NCI-H2227 (cell line): ENCODE results near the gene MRPL51.

Source experiments
- DNase-seq: peaks from one replicate; lab custom pipeline; 2025; ENCODE audit not compliant: unreplicated experiment; lab: John Stamatoyannopoulos, UW

Gene MRPL51

DNA sequence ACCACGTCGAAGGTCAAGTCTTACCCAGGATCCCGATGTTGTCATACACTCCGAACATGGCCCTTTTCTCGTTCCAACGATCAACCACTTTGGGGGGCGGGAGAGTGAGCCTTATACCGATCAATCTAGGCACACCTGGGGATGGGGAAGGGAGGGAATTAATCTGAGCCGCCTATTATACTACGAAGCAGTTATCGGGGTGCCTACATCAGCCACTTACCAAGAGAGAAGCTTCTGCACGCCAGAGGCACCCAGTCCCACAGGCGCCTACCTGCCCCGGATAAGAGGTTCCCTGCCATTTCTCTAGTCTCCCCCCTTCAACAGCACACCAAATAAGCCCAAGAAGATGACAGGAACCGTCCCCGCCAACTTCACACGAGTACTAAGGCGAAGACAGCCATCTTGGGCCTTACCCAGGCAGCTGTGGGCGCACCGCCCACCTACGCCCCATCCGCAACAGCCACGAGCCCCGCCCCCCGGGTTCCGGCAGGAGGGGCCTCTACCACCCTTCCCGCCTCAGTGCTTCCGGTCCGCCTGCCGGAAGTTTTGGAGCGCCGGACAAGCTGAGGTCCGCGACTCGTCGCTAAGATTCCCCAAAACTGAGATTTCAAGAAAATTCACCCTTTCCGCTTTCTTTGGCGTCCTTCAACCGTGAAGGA lies at the start of gene MRPL51:
Gene MRPL51 (minus strand): TSS at position 425 of the 659 bp plus-strand sequence. CDS start 126 bp downstream, at position 299.
- peak; percentile 94 for DNase-seq

DNA sequence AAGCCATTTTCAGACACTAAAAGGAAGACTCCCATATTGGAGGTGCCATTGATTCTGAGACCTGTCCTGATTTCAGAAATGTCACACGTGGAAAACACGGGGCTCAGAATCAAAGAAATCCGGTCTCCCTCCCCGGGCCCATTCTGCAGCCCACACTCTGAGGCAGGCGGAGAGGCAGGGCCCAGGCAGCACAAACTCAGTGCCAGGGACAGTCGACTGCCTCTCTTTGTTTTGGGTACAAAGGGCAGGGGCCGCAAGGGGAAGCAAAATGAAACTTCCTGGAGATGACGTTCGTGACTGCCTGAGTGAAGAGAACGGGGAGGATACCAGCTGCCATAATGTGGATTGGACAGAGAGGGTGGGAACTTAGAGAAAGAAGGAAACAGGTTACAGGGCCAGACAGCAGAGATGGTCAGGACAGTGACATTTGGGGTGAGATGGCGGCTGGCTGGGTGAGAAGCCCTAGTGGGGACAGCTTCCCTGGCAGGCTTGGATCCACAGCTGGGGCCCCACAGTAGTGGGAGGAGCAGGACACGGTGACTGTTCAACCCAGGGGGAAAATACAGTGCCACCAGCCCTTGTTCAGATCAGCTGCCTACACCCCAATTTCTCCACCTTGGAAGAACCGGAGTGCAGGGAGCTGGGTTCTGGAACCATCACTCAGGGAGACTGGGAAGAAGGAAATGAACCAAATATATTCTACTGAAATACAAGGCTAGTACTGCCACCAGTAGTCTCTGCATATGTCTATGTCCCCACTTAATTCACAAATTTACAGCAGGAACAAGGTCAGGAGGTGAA lies 49.3 kb upstream of the MRPL51 start:
- no peak for DNase-seq

DNA sequence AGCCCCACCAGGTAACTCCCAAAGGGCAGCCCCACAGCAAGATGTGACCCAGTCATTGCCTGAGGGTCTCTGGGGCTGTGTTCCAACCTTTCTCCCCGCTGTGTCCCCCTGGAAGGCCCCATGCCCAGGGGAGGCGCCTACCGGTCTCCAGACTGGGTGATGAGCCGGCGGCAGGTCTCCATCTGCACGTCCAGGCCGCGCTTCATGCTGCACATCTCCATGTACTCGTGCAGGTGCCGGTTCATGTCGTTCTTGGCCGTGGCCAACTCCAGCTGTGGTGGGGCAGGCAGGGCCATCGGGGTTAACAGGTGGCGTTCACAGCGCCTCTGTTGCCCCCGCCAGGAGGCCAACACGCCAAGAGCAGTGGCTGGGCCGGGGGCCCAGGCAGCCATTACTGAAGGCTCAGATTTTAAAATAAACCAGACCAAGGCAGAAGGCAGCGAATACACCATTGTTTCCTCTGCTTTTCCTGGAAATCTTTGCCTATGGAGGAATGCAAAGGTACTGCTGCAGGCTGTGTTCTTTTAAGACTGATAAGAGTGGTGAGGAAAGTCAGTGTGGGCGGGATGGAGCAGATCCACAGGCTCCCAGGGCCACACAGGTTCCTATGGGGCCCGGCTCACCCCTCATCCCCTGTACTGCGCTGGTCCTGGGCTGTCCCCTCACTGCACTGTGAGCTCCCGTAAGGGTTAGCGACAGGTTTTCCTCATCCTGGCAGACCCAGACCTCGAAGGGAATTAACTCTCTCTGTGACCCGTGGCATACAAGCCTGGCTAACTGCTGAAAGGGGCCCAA lies 48.5 kb upstream of the MRPL51 start:
- DNase-seq: no peak

DNA sequence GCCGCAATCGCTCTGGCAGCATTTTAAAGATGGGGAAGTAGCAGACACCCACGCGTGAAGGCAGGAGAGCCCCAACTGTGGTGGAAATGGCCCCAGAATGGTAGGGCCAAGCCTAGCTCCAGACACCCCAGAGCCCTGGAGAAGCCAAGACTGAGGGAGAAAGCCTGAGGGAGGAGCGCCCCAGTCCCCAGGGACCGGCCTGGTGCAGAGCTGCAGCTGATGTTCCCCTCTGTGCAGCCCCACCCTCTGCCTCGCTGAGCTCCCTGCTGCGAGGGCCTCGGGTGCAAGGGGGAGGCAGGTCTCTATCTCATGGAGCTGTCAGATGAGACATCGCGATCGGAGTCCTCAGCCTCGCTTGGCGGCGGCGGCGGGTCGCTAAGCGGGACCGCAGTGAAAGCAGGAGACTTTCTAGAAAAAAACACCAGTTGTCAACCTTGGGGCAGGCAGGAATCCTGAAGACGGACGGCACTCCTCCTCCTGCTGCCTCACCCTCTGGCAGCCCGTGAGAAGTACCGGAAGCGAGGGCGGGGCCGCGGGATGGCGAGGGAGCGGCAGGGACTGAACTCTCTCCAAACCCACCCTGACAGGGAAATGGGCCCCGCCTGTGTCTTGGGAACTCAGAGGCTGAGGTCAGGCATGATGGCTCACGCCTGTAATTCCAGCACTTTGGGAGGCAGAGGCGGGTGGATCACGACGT lies 47.3 kb upstream of the MRPL51 start:
- DNase-seq: peak; percentile 81

DNA sequence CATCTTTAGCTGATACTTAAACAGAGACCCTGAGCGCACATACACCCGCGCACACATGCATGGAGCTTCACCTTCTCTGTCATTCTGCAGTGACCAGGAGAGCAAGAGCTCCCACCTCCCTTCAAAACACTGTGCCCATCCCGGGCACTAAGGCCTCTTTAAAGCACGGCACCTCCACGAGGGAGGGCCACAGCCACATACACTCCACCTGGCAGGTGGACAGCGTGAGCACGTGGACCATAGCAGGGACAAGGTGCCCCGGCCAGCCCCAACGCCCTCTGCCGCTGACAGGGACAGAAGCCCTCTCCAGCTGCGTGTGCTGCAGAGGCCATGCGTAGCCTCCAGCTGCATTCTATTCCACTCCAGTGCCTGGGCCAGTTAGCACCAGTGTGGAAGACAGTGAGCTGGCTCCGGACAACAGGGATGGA lies 46.7 kb upstream of the MRPL51 start:
- no peak for DNase-seq

DNA sequence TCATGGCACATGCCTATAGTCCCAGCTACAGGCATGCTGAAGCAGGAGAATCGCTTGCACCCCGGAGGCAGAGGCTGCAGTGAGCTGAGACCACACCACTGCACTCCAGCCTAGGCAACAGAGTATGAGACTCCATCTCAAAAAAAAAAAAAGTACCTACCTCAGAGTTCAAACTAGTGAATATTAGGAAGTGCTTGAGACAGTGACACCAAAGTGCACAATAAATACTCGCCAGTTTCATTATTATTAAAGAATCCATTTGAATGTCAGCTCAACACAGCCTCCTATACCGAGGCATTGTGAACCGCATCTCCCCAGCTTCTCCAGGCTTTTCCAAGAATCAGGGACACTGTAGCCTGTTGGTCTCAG lies 46.2 kb upstream of the MRPL51 start:
- no peak for DNase-seq

DNA sequence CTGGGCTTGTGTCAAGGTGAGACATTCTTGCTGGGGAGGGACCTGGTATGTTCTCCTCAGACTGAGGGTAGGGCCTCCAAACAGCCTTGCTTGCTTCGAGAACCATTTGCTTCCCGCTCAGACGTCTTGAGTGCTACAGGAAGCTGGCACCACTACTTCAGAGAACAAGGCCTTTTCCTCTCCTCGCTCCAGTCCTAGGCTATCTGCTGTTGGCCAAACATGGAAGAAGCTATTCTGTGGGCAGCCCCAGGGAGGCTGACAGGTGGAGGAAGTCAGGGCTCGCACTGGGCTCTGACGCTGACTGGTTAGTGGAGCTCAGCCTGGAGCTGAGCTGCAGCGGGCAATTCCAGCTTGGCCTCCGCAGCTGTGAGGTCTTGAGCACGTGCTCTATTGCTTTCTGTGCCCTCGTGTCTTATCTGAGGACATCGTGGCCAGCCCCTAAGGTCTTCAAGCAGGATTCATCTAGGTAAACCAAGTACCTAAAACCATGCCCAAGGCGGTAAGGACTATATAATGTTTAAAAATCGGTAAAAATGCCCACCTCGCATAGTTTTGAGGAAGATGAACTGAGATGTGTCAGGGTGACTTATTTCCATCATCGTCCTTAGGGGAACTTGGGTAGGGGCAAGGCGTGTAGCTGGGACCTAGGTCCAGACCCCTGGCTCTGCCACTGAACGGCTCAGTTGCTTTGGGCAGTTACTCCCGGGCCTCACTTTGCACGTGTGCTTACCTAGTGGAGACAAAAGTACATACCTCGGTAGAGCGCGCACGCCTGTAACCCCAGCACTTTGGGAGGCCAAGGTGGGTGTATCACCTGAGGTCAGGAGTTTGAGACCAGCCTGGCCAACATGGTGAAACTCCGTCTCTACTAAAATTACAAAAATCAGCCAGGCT lies 45.6 kb upstream of the MRPL51 start:
- no peak for DNase-seq

DNA sequence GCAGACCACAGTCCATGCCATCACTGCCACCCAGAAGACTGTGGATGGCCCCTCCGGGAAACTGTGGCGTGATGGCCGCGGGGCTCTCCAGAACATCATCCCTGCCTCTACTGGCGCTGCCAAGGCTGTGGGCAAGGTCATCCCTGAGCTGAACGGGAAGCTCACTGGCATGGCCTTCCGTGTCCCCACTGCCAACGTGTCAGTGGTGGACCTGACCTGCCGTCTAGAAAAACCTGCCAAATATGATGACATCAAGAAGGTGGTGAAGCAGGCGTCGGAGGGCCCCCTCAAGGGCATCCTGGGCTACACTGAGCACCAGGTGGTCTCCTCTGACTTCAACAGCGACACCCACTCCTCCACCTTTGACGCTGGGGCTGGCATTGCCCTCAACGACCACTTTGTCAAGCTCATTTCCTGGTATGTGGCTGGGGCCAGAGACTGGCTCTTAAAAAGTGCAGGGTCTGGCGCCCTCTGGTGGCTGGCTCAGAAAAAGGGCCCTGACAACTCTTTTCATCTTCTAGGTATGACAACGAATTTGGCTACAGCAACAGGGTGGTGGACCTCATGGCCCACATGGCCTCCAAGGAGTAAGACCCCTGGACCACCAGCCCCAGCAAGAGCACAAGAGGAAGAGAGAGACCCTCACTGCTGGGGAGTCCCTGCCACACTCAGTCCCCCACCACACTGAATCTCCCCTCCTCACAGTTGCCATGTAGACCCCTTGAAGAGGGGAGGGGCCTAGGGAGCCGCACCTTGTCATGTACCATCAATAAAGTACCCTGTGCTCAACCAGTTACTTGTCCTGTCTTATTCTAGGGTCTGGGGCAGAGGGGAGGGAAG lies 44.7 kb upstream of the MRPL51 start:
- peak; percentile 74 for DNase-seq

DNA sequence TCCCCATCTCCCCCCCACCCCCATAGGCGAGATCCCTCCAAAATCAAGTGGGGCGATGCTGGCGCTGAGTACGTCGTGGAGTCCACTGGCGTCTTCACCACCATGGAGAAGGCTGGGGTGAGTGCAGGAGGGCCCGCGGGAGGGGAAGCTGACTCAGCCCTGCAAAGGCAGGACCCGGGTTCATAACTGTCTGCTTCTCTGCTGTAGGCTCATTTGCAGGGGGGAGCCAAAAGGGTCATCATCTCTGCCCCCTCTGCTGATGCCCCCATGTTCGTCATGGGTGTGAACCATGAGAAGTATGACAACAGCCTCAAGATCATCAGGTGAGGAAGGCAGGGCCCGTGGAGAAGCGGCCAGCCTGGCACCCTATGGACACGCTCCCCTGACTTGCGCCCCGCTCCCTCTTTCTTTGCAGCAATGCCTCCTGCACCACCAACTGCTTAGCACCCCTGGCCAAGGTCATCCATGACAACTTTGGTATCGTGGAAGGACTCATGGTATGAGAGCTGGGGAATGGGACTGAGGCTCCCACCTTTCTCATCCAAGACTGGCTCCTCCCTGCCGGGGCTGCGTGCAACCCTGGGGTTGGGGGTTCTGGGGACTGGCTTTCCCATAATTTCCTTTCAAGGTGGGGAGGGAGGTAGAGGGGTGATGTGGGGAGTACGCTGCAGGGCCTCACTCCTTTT lies 44.0 kb upstream of the MRPL51 start:
- no peak for DNase-seq

DNA sequence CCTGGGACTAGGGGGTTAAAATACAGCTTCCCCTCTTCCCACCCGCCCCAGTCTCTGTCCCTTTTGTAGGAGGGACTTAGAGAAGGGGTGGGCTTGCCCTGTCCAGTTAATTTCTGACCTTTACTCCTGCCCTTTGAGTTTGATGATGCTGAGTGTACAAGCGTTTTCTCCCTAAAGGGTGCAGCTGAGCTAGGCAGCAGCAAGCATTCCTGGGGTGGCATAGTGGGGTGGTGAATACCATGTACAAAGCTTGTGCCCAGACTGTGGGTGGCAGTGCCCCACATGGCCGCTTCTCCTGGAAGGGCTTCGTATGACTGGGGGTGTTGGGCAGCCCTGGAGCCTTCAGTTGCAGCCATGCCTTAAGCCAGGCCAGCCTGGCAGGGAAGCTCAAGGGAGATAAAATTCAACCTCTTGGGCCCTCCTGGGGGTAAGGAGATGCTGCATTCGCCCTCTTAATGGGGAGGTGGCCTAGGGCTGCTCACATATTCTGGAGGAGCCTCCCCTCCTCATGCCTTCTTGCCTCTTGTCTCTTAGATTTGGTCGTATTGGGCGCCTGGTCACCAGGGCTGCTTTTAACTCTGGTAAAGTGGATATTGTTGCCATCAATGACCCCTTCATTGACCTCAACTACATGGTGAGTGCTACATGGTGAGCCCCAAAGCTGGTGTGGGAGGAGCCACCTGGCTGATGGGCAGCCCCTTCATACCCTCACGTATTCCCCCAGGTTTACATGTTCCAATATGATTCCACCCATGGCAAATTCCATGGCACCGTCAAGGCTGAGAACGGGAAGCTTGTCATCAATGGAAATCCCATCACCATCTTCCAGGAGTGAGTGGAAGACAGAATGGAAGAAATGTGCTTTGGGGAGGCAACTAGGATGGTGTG lies 43.1 kb upstream of the MRPL51 start:
- DNase-seq: no peak

DNA sequence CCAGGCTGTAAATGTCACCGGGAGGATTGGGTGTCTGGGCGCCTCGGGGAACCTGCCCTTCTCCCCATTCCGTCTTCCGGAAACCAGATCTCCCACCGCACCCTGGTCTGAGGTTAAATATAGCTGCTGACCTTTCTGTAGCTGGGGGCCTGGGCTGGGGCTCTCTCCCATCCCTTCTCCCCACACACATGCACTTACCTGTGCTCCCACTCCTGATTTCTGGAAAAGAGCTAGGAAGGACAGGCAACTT lies 42.6 kb upstream of the MRPL51 start:
- no peak for DNase-seq

DNA sequence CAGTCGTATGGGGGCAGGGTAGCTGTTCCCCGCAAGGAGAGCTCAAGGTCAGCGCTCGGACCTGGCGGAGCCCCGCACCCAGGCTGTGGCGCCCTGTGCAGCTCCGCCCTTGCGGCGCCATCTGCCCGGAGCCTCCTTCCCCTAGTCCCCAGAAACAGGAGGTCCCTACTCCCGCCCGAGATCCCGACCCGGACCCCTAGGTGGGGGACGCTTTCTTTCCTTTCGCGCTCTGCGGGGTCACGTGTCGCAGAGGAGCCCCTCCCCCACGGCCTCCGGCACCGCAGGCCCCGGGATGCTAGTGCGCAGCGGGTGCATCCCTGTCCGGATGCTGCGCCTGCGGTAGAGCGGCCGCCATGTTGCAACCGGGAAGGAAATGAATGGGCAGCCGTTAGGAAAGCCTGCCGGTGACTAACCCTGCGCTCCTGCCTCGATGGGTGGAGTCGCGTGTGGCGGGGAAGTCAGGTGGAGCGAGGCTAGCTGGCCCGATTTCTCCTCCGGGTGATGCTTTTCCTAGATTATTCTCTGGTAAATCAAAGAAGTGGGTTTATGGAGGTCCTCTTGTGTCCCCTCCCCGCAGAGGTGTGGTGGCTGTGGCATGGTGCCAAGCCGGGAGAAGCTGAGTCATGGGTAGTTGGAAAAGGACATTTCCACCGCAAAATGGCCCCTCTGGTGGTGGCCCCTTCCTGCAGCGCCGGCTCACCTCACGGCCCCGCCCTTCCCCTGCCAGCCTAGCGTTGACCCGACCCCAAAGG lies 42.1 kb upstream of the MRPL51 start:
- DNase-seq: peak; percentile 80

DNA sequence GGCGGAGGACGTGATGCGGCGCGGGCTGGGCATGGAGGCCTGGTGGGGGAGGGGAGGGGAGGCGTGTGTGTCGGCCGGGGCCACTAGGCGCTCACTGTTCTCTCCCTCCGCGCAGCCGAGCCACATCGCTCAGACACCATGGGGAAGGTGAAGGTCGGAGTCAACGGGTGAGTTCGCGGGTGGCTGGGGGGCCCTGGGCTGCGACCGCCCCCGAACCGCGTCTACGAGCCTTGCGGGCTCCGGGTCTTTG lies 41.6 kb upstream of the MRPL51 start:
- no peak for DNase-seq

DNA sequence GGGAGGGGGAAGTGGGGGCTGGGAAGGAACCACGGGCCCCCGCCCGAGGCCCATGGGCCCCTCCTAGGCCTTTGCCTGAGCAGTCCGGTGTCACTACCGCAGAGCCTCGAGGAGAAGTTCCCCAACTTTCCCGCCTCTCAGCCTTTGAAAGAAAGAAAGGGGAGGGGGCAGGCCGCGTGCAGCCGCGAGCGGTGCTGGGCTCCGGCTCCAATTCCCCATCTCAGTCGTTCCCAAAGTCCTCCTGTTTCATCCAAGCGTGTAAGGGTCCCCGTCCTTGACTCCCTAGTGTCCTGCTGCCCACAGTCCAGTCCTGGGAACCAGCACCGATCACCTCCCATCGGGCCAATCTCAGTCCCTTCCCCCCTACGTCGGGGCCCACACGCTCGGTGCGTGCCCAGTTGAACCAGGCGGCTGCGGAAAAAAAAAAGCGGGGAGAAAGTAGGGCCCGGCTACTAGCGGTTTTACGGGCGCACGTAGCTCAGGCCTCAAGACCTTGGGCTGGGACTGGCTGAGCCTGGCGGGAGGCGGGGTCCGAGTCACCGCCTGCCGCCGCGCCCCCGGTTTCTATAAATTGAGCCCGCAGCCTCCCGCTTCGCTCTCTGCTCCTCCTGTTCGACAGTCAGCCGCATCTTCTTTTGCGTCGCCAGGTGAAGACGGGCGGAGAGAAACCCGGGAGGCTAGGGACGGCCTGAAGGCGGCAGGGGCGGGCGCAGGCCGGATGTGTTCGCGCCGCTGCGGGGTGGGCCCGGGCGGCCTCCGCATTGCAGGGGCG lies 41.0 kb upstream of the MRPL51 start, which contains the start of gene GAPDH:
Gene GAPDH (plus strand): TSS at position 595 of the 772 bp plus-strand sequence. CDS start 316 bp downstream, outside the sequence.
- peak; percentile 95 for DNase-seq

DNA sequence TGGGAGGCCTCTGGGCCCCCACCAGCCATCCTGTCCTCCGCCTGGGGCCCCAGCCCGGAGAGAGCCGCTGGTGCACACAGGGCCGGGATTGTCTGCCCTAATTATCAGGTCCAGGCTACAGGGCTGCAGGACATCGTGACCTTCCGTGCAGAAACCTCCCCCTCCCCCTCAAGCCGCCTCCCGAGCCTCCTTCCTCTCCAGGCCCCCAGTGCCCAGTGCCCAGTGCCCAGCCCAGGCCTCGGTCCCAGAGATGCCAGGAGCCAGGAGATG lies 40.5 kb upstream of the MRPL51 start:
- no peak for DNase-seq

DNA sequence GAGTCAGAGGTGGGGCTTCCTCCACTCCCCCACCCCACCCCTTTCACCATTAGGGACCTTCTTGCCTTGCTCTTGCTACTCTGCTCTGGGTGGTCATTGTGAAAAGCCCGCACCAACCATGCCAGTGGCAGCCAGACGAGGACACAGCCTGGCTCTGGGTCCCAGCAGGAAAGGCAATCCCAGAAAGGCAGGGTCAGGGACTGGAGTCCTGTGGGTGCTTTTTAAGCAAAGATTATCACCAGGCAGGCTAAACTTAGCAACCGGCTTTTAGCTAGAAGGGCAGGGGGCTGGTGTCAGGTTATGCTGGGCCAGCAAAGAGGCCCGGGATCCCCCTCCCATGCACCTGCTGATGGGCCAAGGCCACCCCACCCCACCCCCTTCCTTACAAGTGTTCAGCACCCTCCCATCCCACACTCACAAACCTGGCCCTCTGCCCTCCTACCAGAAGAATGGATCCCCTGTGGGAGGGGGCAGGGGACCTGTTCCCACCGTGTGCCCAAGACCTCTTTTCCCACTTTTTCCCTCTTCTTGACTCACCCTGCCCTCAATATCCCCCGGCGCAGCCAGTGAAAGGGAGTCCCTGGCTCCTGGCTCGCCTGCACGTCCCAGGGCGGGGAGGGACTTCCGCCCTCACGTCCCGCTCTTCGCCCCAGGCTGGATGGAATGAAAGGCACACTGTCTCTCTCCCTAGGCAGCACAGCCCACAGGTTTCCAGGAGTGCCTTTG lies 40.0 kb upstream of the MRPL51 start:
- DNase-seq: peak; percentile 65
